Cerebellar nuclear complex (tissue), 1 donor: ENCODE measurements around the gene CARD10.
"Not testable (repeated sequence)": the region's sequence is repeated elsewhere in the genome, so short reads cannot be mapped to it uniquely, and the experiment has no call there.

ENCODE experiments used
- DNase-seq, 2 experiments: peaks; one replicate each; lab custom pipeline; 2025; lab: John Stamatoyannopoulos, UW

CARD10 gene

DNA sequence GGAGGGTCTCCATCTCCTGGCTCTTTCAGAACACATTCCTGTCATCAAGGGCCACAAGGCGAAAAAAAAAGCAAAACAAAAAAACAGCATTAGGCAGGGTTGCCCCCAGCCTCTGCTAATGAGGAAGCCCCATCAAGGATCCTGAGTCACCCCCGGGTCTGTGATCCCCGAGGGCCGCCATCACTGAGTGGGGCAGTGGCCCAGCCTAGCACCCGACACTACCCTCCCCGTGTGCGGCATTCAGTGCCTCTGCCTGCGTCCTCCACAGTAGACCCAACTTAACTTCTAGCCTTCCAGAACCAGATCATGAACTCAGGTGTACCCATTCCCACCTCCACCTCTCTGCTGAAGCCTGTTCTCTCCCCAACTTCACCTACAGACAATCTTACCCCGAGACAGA lies 34.5 kb upstream of the CARD10 start:
- DNase-seq, result no peak

DNA sequence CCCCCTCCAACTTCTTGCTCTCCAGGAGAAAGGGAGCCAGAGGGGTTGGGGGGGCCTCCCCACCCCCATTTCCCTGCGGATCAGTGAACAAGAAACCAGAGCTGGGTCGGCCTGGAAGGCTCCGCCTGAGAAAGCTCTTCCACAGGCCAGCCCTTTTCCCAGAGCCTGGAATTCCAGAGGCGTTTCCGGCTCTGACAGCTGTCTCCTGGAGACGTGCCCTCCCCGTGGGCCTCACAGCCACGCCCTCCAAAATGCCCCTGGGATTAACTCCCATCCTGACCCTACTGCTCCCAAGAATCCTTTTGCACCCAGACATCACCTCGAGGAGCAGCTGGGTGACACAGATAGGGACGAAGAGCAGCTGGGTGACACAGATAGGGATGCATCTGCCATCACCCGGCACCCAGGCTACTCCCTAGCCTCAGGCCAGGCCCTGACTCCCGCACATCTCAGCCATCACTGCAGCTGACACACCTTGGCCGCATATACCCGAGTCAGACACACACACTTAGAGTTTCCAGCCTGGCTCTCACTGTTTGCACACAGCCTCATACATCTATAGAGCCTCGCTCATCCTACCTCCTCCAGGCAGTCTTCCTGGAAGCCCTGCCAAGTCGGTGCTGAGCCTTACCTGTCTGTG lies 33.4 kb upstream of the CARD10 start:
- no peak for DNase-seq

DNA sequence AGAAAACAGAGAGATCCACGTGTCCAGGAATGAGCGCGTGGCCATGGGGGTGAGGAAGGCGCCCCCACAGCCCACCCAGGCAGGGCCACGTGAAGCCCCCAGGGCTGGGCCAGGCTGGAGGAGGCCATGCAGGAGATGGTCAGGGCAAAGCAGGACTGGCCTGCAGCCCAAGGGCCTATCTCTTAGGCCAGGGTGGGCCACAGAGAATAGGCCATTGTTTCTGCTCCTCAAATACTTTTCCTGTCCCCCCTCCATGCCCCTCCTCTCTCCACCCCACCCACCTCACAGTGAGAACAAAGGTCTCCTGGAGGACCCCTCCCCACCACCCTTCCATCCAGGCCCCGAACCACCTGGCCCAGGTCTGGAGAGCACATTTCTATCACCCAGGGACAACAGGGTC lies 32.8 kb upstream of the CARD10 start:
- no peak for DNase-seq

DNA sequence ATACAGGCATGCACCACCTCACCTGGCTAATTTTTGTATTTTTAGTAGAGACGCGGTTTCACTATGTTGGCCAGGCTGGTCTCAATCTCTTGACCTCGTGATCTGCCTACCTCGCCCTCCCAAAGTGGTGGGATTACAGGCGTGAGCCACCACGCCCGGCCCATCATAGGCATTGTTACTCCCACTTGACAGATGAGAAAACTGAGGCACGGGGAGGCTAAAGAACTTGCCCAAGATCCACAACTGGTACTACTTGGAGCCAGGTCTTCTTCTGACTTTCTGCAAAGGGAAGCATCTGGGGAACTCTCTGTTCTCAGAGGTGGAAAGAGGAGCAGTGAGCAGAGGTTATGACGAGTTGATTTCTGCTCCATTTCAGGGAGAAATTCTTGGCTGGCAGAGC lies 31.7 kb upstream of the CARD10 start:
- not testable (repeated sequence) for DNase-seq

DNA sequence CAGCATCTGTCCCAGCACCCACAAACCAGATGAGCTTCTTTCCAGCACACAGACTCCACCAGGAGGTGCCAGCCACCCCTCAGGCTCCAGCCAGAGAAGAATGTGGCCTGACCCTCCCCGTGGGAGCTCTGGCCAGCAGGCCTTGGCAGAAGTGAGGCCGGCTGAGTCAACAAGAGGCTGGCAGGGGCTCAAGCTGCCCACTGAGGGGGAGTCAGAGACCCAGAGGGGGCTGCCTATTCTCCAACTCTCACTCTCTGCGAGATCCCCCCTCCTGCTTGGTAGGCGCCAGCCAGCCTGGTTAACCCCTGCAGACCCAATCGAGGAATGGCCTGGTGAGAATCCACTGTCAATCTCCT lies 30.5 kb upstream of the CARD10 start:
- no peak for DNase-seq

DNA sequence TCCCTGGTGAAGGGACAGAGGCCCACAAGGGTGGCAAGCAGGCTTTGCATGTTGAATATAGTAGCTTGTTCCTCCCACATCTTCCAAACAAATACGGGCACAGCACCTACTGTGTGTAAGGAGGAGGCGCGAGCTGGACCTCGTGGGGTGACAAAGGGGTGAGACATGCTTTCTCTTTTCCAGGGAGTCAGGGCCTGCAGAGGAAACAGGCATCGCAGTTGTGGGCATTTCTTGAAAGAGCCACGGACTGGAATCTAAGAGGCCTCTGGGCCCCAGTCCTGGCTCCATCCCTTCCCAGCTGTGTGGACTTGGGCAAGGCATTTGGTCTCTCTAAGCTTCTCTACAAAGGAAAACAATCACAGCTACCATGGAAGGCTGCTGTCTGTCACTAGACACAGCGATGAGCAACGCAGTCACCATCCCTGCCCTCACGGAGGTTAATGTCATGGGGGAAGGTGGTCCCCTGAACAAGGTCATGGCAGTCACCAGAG lies 28.1 kb upstream of the CARD10 start:
- DNase-seq, result no peak

DNA sequence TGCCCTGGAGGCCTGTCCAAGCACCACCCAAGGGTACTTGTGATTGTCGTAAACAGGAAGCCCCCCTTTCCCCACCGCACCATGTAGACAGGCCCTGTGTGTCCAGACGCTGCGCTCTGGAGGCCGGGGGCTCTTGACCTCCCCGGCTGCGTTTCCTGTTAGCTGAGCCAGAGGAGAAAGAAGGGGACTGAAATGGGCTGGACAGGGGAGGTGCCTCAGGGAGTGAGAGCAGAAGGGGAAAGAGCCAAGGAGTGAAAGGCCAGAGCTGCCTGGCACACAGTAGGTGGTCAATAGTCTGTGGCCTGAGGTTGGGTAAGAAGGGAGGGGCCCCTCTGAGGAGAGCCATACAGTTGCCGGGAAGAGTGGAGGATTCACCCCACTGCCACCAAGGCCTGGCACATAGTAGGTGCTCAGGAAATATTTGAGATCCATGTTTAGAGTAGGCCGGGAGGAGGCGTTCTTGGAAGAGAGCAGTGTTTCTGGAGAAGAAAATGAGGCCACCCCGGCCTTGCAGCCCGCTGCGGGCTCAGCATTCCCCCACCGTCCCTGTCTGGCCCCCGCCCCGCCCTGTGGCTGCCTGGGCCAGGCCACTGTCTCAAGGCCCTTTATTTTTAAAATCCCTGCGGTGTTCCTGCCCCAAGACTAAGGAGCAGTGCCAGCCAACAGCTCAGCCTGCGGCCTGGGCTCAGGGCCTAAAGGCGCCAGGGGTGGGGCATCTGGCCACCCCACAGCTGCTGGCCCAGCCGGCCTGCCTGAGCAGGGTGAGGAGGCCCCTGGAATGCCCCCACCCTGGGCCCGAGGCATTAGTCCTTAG lies 27.4 kb upstream of the CARD10 start:
- no peak for DNase-seq

DNA sequence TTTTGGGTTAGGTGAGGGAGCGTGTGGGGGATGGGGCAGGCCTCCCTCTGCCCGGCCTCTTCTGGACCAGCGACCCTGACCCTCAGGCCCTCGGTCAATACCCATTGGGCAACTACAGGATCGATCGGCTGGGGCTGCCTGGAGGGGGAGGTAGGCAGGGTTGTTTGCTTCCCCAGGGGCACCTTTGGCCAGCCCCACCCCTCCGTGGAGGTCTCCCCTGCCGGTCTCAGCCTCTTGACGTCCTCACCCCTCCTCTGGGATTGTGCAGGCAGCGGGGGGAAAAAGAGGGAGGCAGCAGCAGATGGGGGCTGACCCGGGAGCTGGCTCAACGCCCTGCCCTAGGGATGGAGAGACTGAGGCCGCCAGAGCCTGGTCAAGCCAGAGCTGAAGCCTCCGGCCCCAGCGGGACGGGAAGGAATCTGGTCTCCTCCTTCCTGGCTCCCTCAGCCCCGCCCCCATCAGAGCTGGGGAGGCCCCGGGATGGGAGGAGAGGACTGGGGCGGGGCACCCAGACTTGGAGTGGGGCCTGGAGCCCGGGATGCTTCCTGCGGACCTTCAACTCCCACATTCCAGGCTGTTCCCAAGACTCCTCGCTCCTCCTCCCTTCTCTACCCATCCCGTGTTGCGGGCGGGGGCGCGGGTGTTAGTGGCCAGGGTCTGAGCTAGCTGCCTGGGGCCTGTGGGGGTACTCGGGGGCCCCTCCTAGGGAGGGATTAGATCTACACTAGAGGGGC lies 26.7 kb upstream of the CARD10 start:
- no peak for DNase-seq

DNA sequence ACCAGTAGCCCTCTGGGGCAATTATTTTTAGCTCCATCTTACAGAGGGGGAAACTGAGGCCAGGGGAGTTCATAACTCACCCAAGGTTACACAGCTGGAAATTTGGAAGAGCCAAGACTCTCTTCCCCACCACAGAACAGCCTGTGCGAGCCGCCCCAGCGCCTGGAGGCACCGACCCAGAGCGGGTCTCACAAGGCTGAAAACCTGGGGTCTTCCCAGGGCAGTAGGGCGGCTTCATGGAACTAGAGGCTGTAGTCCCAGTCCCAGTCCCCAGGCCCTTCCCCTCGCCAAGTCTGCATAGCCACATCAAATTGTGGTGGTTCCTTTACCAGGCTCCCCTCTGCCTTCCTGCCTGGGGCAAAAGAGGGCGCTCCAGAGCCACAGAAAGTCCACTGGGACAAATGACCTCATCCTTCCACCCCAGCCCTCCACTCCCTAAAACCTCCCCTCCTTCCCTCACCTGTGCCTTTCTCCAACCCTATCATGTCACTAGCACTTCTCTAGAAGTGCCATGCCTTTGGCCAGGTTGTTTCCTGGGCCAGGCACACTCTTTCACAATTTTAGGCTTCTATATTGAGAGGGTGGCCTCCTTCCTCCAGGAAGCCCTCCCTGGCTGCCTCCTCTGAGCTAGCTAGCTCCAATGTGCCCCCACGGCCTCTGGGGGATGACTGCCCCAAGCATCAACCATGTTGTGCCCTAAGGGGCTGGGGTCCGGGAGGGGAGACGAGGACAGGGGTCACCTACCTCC lies 25.9 kb upstream of the CARD10 start:
- DNase-seq, result no peak

DNA sequence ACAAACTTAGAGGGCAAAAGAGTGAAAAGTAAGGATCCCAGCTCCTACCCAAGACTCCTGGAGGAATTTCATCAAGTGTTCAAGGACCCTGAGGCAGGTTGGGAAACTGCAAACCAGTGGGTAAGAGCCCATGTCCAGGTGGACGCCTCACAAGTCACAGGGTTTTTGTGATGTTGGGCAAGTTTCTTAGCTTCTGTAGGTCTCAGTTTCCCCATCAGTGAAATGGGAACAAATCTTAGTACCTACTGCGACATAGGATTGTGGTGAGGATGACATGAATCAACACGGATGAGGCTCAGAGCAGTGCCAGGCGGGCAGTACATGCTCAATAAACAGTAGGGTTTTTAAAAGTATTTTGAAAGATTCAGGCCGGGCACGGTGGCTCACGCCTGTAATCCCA lies 23.7 kb upstream of the CARD10 start:
- no peak for DNase-seq

DNA sequence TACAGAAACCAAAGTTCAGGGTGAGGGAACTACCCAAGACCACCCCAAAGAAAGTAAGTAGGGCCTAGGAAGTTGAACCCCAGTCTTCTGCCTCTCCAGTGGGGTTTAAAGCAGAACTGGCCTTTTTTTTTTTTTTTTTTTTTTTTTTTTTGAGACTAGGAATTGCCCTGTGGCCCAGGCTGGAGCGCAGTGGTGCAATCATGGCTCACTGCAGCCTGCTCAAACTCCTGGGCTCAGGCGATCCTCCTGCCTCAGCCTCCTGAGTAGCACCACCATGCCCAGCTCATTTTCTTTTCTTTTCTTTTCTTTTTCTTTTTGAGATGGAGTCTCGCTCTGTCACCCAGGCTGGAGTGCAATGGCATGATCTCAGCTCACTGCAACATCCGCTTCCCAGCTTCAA lies 23.2 kb upstream of the CARD10 start:
- DNase-seq, result not testable (repeated sequence)

DNA sequence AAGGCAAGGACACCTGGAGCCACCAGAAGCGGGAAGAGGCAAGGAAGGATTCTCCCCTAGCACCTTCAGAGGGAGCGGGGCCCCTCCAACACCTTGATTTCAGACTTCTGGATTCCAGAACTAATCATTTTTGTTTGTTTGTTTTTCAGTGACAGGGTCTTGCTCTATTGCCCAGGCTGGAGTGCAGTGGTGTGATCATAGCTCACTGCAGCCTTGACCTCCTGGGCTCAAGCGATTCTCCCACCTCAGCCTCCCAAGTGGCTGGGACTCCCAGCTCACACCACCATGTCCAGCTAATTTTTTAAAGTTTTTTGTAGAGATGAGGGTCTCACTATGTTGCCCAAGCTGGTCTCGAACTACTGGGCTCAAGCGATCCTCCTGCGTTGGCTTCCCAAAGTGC lies 20.6 kb upstream of the CARD10 start:
- DNase-seq, result not testable (repeated sequence)

DNA sequence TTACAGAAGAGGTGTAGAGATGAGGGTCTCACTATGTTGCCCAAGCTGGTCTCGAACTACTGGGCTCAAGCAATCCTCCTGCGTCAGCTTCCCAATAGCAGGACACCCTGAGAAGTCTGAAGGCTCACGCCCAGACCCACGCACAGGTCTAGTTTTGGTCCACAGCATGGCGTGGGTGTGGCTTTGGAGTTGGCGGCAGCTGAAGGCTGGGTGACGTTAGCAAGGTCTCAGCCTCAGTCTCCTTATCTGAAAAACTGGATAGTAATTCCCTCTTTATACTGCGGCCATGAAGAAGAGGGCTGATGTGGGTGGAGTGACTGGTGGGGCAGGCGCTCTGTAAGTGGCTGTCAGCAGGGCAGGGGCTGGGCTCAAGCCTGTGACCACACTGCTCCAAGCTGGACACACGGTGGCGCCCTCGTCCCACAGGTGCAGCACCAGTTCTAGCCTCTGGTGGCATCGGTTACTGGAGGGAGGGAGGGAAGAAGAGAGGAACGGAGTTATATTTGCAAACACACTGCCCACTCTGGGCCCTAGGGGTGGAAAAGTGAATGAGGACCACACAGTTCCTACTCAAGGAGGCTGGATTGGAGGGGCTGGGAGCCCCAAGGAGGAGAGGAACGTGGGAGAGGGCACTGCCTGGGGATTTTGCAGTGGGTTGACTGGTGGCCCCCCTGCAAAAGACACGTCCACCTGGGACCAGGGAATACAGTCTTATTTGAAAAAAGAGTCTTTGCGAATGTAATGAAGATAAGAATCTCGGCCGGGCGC lies 19.6 kb upstream of the CARD10 start:
- no peak for DNase-seq

DNA sequence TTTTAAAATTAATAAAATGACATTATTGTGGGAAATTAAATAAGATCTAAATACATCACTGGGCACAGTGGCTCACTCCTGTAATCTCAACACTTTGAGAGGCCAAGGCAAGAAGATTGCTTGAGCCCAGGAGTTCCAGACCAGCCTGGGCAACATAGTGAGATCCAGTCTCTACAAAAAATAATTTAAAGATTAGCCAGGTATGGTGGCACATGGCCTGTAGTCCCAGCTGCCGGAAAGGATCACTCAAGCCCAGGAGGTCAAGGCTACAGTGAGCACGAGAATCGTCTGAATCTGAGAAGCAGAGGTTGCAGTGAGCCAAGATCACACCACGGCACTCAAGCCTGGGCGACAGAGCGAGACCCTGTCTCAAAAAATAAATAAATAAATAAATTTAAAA lies 15.9 kb upstream of the CARD10 start:
- no peak for DNase-seq

DNA sequence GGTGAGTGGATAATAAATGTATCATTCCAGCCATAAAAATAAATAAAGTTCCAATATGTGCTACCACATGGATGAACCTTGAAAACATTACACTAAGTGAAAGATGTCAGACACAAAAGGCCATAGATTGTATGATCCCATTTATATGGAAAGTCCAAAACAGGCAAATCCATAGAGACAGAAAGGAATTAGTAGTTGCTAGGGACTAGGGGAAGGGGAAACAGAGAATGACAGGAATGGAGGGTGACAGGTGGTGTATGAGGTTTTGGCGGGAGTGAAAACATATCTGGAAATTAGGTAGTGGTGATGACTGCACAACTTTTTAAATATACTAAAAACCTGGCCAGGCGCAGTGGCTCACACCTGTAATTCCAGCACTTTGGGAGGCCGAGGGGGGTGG lies 15.2 kb upstream of the CARD10 start:
- no peak for DNase-seq

DNA sequence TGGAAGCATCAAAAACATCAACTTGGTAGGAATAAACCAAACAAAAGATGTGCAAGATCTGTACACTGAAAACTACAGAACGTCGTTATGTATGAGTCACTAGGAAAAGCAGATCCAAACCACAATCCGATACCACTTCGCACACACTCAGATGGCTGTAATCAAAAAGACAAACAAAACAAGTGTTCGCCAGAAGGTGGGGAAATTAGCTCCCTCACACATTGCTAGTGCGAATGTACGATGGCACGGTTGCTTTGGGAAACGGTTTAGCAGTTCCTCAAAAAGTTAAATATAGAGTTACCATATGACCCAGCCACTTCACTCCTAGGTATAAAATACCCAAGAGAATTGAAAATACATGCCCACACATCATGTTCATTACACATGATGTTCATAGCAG lies 14.8 kb upstream of the CARD10 start:
- no peak for DNase-seq

DNA sequence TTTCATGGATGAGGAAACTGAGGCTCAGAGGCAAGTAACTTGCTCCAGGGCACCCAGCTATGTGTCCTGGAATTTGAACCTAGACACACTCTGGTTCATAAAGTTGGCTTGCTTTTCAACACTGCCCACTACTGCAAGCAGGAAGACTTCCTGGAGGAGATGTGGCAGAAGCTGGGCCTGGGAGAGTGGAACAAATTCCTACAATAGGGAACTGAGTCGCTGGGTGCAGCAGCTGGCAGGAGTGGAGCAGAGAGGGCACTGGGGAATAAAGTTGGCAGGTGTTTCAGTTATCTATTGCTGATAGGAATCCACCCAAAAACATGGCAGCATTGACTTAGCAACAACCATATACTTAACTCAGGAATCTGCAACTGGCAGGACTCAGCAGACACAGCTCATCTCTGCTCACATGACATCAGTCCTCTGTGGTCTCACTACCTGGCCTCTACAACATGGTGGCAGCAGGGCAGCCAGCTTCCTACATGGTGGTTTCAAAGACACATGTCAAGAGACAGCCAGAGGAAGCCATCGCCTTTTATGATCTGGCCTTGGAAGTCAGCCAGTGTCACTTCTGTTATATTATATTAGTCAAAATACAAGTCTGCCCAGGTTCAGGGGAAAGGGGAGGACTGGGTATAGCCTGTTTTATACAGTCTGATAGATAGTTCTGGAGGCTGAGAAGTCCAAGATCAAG lies 10.6 kb upstream of the CARD10 start:
- no peak for DNase-seq

DNA sequence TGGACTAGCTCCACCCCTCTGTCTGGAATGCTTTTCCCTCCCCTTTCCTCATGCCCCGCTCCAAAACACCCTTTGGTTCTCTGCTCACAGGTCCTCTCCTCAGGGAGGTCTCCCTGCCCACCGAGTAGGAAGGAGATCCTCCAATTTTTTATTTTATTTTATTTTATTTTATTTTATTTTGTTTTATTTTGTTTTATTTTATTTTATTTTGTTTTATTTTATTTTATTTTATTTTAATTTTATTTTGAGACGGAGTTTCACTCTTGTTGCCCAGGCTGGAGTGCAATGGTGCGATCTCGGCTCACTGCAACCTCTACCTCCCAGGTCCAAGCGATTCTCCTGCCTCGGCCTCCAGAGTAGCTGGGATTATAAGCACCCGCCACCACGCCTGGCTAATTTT lies 8.7 kb upstream of the CARD10 start:
- not testable (repeated sequence) for DNase-seq

DNA sequence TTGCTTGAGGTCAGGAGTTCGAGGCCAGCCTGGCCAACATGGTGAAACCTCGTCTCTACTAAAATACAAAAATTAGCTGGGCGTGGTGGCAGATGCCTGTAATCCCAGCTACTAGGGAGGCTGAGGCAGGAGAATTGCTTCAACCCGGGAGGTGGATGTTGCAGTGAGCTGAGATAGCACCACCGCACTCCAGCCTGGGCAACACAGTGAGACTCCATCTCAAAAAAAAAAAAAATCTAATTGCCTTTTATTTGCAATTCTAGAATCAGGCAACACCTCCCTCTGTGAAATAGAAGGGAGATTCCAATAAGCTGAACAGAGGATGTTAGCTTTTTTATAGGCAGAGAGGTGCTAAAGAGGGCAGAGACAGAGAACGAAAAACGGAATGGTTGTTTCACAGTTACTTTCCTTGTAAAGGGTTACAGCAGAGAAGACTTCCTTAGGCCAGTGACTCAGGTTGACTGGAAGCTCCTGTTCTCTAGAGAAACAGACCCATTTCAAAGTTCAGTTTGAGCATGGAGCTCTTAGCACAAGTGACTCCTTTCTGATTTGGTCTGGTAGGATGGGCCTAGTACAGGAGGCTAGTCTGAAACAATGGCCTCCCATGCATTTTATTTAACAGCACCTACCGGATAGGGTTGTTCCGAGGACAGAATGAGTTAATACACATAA lies 8.0 kb upstream of the CARD10 start:
- DNase-seq, result not testable (repeated sequence)

DNA sequence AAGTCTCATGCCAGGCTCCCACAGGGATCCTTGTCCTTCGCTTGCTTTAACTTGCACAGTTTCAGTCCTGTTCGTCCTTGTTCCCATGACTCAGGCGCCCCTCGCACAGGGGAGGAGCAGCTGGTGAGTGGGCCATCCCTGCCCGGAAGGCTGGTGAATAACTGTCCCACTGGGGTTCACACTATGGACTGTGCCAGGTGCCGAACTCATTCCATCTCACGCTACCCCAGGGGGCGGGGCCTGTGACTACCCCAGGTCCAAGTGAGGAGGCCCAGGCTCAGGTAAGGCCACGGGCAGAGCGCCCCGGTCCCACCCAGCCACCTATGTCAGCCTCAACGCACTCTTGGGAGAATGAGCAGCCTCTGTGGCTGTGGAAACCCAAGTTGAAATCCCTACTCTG lies 7.2 kb upstream of the CARD10 start:
- DNase-seq, result no peak
